Measurements from ENCODE around the gene ARMH2.

The ARMH2 gene

GRCh38 chr6:24798740-24799540 lies at the start of gene ARMH2:
ARMH2 (minus strand) TSS chr6:24798917; CDS start chr6:24798857, 60 bp downstream.
- no peak for DNase-seq

- DNase-seq = no peak
Measured at GRCh38 chr6:24848461-24848860, 49.7 kb upstream of the ARMH2 start.

DNA sequence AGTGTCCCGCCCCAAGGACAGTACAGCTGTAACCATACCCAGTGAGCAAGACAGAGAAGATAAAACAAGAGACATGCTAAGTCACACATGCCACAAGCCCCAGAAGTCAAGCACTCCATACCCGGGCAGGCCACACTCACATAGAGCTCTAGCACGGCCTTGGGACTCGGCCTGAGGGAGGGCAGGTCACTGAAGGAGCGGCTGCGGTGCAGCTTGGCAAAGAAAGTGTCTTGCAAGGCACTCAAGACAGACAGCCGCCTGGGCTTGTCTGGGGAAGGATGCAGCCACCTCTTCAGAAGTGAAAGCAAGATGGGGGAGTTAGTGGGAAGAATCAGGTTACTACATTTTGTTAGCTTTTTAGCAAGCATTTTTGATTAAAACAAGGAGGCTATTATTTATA lies 48.7 kb upstream of the ARMH2 start:
- DNase-seq = no peak

- no peak for DNase-seq
Measured at GRCh38 chr6:24845578-24845977, 46.9 kb upstream of the ARMH2 start.

DNA sequence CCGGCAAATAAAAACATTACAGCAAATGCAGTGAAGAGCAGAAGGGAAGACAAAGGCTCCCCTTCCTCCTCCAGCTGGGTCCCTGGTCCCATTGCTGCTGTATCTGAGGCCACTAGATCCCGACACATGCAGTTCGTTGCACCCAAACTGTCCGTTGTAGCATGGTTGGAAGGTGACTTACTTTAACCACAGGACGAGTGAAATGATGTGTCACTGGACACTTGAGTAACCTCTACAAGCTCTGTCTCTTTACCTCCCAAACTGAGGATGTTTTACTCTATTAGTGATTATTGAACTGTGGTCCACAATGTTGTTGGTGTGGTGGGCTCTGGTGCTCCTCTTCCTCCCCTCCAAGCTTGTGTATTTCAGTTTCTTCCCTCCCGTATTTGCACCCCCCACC lies 46.2 kb upstream of the ARMH2 start:
- no peak for DNase-seq

GRCh38 chr6:24844061-24844460 lies 45.3 kb upstream of the ARMH2 start:
- no peak for DNase-seq

DNA sequence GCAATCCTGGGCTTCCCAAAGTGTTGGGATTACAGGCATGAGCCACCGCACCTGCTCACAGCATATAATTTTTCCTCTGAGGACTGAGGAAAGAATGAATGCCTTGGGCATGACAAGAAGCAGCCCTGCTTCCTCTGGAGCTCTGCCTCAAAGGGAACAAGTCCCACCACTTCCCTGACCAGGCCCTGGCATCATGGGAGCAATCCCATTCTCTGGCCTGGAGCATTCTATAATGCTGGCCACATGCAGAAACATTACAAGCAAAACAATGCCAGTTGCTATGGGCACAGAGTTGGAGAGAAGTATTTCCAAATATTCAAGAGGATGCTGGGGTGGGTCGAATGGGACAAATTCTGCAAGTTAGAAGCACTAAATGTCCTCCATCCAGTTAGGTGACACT lies 41.5 kb upstream of the ARMH2 start:
- no peak for DNase-seq

DNA sequence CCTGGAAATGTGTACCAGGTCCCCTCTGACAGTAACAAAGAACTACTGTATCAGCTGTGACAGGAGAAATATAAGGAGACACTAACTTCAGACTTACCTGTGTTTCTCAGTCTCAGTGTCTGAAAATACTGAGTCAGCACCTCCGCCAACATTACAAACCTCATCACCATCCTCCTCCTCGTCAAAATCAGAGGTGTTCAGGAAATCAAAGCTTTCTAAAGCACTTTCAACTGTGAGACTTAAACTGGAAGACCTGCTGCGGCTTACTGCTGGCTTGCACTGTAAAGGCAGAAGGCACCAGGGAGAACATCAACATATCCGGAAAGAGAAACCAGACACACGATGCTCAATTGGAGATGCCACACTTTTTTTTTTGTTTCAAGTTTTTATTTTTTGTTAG lies 40.3 kb upstream of the ARMH2 start:
- no peak for DNase-seq

DNA sequence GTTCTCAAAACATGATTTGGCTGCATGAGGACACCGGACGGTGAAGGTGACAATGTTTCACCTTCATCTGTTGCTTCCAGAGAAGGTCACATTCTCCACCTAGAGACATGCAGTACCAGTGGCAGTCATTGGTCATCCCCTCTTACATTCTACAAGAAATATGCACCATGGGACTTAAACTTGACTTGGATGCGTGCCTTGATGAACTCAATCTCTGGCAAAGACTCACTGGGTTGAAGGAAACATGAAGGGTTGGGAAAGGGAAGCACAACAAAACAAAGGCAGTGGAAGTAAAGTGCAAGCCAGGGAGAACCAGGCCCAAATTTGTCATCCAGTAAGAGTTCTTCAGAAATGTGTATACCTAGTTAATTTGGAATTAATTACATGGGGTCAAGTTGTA lies 39.4 kb upstream of the ARMH2 start:
- no peak for DNase-seq

DNA sequence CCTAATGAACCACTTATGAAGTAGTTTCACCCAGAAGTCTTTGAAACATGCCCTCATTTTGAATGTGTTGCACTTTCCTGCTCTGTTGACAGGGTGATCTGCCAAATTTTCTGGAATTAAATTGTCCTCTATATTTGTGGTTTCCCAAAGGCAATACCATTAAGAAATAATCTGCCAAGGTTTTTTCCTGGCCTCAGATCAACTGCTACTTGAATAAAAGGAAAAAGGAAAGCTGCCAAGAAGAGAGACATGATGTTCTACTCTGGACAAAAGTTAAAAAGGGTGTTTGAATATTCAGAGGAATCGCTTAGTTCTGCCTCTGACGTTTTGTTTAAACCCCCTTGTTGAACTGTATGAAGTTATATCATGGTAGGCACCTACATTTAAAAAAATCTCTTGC lies 37.4 kb upstream of the ARMH2 start:
- no peak for DNase-seq

GRCh38 chr6:24833711-24834386 lies 35.1 kb upstream of the ARMH2 start:
- no peak for DNase-seq

DNA sequence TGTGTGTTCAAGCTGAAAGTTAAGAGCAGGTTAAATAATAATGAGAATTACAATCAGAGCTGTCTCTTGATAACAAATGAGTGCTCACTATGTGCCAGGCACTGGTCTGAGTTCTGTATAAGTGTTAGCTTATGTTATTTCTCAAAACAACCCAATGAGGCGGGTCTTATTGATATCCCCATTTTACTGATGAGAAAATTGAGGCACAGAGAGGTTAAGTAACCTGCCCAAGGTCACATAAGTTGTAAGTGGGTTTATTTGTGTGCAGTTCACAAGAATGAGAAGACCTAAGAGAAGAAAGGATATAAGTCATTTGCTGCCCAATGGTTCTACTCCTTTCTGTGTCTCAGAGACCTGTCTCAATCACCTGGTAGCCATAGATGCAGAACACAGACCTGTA lies 34.1 kb upstream of the ARMH2 start:
- DNase-seq = no peak

DNA sequence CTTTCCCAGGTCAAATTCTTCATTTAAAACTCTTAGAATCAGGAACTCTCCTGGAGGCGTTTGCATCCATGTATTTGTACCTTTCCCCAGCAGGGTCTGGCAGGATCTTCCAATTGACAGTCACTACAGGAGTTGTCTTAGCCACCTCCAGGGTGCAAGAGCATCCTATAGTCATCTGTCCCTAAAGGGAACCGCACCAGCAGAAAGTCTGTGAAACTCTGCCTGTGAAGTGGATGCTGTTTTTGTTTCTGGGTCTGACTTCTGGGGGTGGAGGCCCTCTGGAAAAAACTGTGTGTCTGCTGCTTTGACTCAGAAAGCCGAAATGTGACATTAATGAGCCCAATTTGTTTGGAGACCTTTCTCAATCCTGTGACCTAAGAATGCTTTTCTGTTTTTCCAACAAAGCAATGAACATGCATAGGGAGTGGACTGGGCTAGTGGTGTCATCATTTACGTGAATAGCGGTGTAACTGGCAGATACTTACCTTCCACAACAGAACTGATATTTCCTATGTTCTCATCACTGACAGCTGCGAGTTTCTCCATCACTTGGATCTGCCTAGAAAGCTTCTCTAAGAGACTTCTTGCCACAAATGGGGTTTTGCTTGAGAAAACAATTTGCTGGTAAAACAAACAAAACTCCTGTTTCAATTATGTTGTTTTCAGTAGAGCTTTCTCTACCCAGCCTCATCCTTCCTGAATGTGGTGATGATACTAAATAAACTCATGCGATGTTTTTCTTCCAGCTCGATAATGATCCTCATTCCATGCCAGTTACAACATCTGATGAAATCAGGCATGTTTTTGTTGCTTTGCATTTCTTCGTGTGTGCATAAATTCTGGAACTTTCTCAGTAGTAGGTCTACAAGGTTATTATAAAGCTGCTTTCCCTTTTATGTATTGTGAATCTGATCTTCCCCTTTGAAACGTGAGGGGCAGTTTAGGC lies 33.3 kb upstream of the ARMH2 start:
- no peak for DNase-seq

GRCh38 chr6:24829657-24830056 lies 30.9 kb upstream of the ARMH2 start:
- DNase-seq = no peak

GRCh38 chr6:24827970-24828369 lies 29.3 kb upstream of the ARMH2 start:
- DNase-seq = no peak

DNA sequence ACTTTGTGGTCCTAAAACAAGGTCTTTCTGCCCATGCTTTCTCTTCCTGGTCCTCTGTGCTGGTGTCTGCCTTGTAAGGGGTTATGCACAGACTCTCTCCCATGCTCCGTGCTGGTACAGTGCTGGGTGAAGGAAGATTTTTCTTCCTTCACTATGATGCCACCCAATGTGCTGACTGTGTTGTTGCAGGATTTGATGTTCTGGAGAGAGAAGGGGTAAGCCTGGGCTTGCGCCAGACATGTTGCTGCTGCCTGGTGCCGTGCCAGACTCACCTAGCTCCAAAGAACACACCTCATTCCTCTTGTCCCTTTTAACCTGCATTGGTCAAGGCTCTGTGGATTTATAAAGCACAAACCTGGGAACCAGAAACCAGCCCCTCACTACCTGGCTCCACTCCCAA lies 28.4 kb upstream of the ARMH2 start:
- DNase-seq = peak; percentile 13

DNA sequence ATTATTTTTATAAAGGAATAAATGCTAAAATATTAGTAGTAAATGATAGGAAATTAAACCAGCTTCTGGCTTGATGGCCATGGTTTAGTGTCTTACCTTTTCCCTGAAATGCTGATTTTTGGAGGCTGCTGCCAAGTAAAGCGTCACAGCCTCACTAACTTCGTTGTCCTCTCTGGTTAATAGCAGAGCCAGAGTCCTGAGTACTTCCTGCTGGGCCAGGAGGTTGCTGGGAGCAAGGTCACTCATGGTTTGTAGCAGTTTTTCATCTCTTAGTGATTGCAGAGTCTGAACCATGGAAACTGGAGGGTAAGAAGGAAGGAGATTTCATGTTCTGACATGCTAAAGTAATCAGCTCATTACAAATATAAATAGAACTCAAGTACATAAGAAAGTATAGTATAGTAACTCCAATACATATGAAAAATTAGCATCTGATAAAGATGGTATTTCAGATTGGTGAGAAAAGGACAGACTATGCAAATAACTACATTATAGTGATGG lies 26.5 kb upstream of the ARMH2 start:
- no peak for DNase-seq

DNA sequence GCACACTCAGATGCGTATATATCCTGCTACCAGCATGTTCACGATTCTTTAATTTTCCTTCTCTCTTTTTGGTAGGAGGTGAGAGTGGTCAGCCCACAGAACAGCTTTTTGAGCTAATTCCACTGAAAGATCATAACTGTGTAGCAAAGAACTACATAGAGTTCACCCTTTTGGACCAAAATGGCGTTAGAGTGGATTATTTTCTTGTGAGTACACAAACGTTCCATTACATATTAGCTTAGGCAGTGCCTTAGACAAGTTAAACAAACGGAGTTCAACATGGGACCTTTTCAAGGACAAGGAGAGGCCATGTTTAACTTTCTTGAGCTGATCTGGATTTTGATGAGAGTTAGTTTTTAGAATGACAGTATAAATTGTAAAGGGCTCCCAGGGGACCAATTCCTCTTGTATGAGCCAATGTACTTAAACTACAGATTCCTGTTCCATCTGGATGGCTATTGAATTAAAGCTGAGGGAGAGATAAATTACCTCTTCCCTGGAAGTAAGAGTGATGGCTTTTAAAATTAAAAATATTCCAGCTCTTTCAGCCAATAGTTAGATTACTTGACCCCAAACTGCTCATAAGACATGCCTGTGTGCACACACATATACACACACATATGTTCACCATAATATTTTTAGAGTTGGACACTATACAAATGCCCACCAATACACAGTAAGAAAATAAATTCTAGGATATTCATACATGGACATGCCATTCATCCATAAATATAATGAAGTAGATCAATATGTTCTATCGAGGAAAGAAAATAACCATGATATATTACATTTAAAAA lies 25.6 kb upstream of the ARMH2 start:
- DNase-seq = no peak

DNA sequence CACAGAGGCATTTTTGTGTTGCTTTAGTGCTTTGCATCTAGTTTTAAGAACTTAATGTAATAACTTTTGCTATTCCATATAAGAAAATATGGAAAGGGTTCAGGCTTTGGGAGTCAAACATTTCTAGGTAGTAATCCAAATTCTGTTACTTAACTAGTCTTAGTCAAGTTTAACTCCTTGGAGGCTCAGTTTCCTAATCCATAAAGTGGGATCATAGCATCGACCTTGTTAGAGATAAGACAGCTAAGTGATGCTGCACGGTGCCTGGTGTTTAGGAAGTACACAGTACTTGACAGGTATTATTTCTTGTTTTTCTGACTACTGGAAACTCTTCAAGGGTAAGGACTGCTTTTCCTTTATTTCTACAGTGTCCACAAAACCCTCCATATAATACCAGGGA lies 24.5 kb upstream of the ARMH2 start:
- DNase-seq = no peak

GRCh38 chr6:24822696-24823095 lies 24.0 kb upstream of the ARMH2 start:
- DNase-seq = no peak

GRCh38 chr6:24821860-24822444 lies 23.2 kb upstream of the ARMH2 start:
- no peak for DNase-seq

DNA sequence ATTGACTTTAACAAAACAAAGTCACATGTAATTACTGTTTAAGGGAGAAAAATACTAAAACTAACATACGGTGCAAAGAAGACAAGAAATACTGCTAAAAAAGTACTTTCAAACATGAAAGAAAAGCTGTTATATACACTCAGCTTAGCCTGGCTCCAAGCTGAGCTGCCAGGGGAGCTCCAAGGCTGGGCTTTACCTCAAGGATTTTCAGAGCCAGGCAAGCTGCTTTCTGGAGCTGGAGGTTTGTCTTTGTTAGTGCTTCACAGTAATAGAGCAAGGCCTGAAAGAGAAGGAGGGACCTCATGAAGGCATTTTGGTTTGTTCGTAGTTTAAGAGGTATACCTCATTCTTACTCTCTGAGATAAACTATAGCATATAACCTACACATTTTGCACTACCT lies 19.6 kb upstream of the ARMH2 start:
- DNase-seq = no peak

Data from 8988T (cell line).